ENCODE data around the gene SEMA5B. TPM values are rescaled to one million over a fixed set of nuclear protein-coding genes. Genes with fewer than 3 reads are reported as not detected.

SEMA5B gene
- total and polyA plus RNA-seq, 2 donors (not counting 1 experiment from before 2014, with no cell fraction given): not detected

DNA sequence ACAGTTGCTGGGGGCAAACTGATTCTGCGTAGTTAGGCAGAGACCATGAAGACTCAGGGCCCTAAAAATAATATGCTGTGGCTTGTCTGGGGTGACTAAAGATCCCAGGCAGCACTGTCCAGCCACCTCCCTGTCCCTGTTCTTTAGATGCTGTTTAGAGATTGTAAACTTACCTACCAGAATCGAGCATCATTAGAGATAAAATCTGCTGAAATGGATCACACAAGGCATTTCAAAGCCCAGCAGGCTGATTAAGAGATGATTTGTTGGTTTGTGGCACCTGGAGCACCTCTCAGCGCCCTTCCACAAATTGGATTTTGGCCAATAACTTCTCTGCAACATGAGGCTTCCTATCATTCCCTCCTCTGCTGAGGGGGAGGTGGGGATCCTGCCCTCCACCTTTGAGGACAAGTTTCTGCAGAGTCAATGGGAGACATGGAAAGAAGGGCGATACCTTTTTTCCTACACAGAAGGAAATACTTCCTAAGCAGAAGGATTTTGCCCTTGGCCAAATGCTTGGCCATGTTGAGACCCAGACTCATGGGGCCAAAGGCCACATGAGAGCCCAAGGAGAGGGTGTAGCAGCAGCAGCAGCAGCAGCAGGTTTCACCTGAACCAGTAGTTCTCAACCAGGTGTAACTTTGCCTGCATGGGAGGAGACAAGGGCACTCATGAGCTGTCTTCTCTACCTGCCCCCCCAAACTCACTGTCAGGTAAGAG, 37.5 kb downstream of the SEMA5B start:
- ATAC-seq (ENCODE audit: low read depth) (no peak), DNase-seq (no peak)
- Mint-ChIP-seq H3K27me3 (peaks cover 50% of the 10 kb centered on the region), H3K4me1 (peaks cover 4% of the 10 kb centered on the region), H3K4me3 (no peak overlapping the region), H3K9me3 (ENCODE audit: insufficient read depth) (no peaks in the 10 kb centered on the region), H3K27ac (no peak overlapping the region)
- Histone ChIP-seq H3K27me3 (replicated peaks in 1 of 4; ENCODE audit: control extremely low read depth in 1 of 4, control insufficient read depth in 3 of 4, insufficient read depth in 4 of 4, low read length in 3 of 4) (peaks cover 0 to 23% (median 4%) of the 10 kb centered on the region in 4 experiments), H3K4me1 (ENCODE audit: control insufficient read depth in 2 of 2, insufficient read depth in 2 of 2, low read length in 2 of 2) (peaks cover 2 to 4% of the 10 kb centered on the region in 2 donors), H3K27ac (ENCODE audit: low read length in 2 of 2) (no peak overlapping the region), H2AFZ (ENCODE audit: insufficient read depth, low read depth, low read length, poor library complexity, severe bottlenecking) (no peak overlapping the region), H3K9ac (ENCODE audit: low read length) (no peak overlapping the region), H4K20me1 (ENCODE audit: control insufficient read depth, insufficient read depth, low read length, poor library complexity, severe bottlenecking) (no peaks in the 10 kb centered on the region), H3K79me2 (ENCODE audit: control insufficient read depth, insufficient read depth, low read length) (no peaks in the 10 kb centered on the region), H3K9me3 (ENCODE audit: control extremely low read depth in 1 of 3, control insufficient read depth in 2 of 3, insufficient read depth in 1 of 3, low read length in 2 of 3) (no peaks in the 10 kb centered on the region), H3K36me3 (replicated peaks in 1 of 2; ENCODE audit: control extremely low read depth in 1 of 2, control insufficient read depth in 1 of 2, extremely low read depth in 1 of 2, insufficient read depth in 2 of 2, low read length in 1 of 2) (no peaks in the 10 kb centered on the region), H3K4me3 (ENCODE audit: control extremely low read depth in 1 of 5, extremely low read depth in 1 of 5, insufficient read depth in 1 of 5, low read depth in 2 of 5, low read length in 4 of 5) (no peak overlapping the region), H3K4me2 (replicated peaks; ENCODE audit: low read depth, low read length, poor library complexity, severe bottlenecking) (no peak overlapping the region)
- WGBS (ENCODE audit: insufficient coverage): 100% methylated on average over 1 of the region's 4 CpGs
- intact Hi-C loops (cut with micrococcal nuclease): no loop called here
- CTCF ChIA-PET: interaction anchor here (0.8 kb wide), 1 partner anchor 24 kb away, joined by 4 read pairs; no protein-coding TSS in a partner anchor
- TF ChIP-seq, protein P1, sequence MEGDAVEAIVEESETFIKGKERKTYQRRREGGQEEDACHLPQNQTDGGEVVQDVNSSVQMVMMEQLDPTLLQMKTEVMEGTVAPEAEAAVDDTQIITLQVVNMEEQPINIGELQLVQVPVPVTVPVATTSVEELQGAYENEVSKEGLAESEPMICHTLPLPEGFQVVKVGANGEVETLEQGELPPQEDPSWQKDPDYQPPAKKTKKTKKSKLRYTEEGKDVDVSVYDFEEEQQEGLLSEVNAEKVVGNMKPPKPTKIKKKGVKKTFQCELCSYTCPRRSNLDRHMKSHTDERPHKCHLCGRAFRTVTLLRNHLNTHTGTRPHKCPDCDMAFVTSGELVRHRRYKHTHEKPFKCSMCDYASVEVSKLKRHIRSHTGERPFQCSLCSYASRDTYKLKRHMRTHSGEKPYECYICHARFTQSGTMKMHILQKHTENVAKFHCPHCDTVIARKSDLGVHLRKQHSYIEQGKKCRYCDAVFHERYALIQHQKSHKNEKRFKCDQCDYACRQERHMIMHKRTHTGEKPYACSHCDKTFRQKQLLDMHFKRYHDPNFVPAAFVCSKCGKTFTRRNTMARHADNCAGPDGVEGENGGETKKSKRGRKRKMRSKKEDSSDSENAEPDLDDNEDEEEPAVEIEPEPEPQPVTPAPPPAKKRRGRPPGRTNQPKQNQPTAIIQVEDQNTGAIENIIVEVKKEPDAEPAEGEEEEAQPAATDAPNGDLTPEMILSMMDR (IDR thresholded peaks at IDR 0.05): no peak
- no peak for TF ChIP-seq EZH2 (IDR thresholded peaks at IDR 0.05; ENCODE audit: borderline replicate concordance, insufficient read depth, low read depth, low read length, poor library complexity, severe bottlenecking)
- POLR2A ChIA-PET: no interaction called here

DNA sequence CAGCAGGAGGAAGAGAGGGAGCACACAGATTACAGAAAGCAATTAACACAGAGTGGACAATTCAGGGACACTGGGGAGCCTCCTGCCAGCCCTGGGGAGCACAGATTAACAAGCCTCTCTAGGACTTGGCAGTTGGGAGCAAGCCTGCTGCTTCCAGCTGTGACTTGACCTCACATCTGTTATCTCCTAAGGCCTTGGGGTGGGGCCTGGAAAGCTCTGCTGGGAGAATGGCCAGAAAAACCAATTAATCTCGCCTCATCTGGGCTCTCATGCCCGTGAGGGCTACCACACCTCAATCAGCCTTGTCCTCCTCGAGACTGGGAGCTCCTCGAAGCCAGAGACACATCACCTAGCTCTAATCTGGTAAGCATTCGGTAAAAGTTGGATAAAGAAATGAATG, 39.1 kb downstream of the SEMA5B start:
- no peak overlapping the region for H3K9ac ChIP-seq (ENCODE audit: low read length)
- no peaks in the 10 kb centered on the region for H3K9me3 ChIP-seq (ENCODE audit: control extremely low read depth in 1 of 3, control insufficient read depth in 2 of 3, insufficient read depth in 1 of 3, low read length in 2 of 3)
- WGBS (ENCODE audit: insufficient coverage): 90% methylated on average over 4 of the region's 5 CpGs
- H3K4me3 Mint-ChIP-seq: no peak overlapping the region
- H3K27ac ChIP-seq (ENCODE audit: low read length in 2 of 2): no peak overlapping the region
- H3K79me2 ChIP-seq (ENCODE audit: control insufficient read depth, insufficient read depth, low read length): no peaks in the 10 kb centered on the region
- H3K4me3 ChIP-seq (ENCODE audit: control extremely low read depth in 1 of 5, extremely low read depth in 1 of 5, insufficient read depth in 1 of 5, low read depth in 2 of 5, low read length in 4 of 5): no peak overlapping the region
- no peaks in the 10 kb centered on the region for H4K20me1 ChIP-seq (ENCODE audit: control insufficient read depth, insufficient read depth, low read length, poor library complexity, severe bottlenecking)
- intact Hi-C loops (cut with micrococcal nuclease): no loop called here
- H3K27me3 ChIP-seq (replicated peaks in 1 of 4; ENCODE audit: control extremely low read depth in 1 of 4, control insufficient read depth in 3 of 4, insufficient read depth in 4 of 4, low read length in 3 of 4): peaks cover 0 to 23% (median 4%) of the 10 kb centered on the region in 4 experiments
- TF ChIP-seq EZH2 (IDR thresholded peaks at IDR 0.05; ENCODE audit: borderline replicate concordance, insufficient read depth, low read depth, low read length, poor library complexity, severe bottlenecking): no peak
- TF ChIP-seq, protein P1 (IDR thresholded peaks at IDR 0.05): no peak
- H3K27ac Mint-ChIP-seq: no peak overlapping the region
- peaks cover 14% of the 10 kb centered on the region in 2 donors for H3K4me1 ChIP-seq (ENCODE audit: control insufficient read depth in 2 of 2, insufficient read depth in 2 of 2, low read length in 2 of 2)
- POLR2A ChIA-PET: no interaction called here
- ATAC-seq (ENCODE audit: low read depth) (no peak), DNase-seq (no peak)
- H3K4me1 Mint-ChIP-seq: peaks cover 19% of the 10 kb centered on the region
- CTCF ChIA-PET: no interaction called here
- no peaks in the 10 kb centered on the region for H3K9me3 Mint-ChIP-seq (ENCODE audit: insufficient read depth)
- H3K36me3 ChIP-seq (replicated peaks in 1 of 2; ENCODE audit: control extremely low read depth in 1 of 2, control insufficient read depth in 1 of 2, extremely low read depth in 1 of 2, insufficient read depth in 2 of 2, low read length in 1 of 2): no peaks in the 10 kb centered on the region
- H2AFZ ChIP-seq (ENCODE audit: insufficient read depth, low read depth, low read length, poor library complexity, severe bottlenecking): no peak overlapping the region
- no peak overlapping the region for H3K4me2 ChIP-seq (replicated peaks; ENCODE audit: low read depth, low read length, poor library complexity, severe bottlenecking)
- H3K27me3 Mint-ChIP-seq: peaks cover 35% of the 10 kb centered on the region
